Peyer's patch (tissue), 4 donors: Measurements from ENCODE around the gene HGD.

Source experiments
- CTCF ChIP-seq, 6 experiments: fragments of 450-650 bp in 4 of 6; fragments of 200-600 bp in 2 of 6; sonication (generic) in 1 of 6; IDR thresholded peaks; one replicate each; pipeline ENCODE4 v1.5.1; 2017 to 2019; ENCODE audit warnings: antibody characterized with exemption in 6 of 6, mild to moderate bottlenecking in 3 of 6, moderate library complexity in 1 of 6
- POLR2A ChIP-seq, 2 donors: fragments of 450-650 bp; IDR thresholded peaks; one replicate each; pipeline ENCODE4 v1.5.1; 2017; ENCODE audit warnings: antibody characterized with exemption in 2 of 2, mild to moderate bottlenecking in 2 of 2, moderate library complexity in 2 of 2

- TF ChIP-seq CTCF (IDR thresholded peaks at IDR 0.05), result no peak
- TF ChIP-seq POLR2A (IDR thresholded peaks at IDR 0.05), result no peak
Measured at GRCh38 chr3:120595788-120596115, 86.3 kb downstream of the HGD start.
